Right hindlimb (tissue), 1 donor: Measurements from ENCODE around the gene HDAC1.
"Not testable (repeated sequence)": the region's sequence is repeated elsewhere in the genome, so short reads cannot be mapped to it uniquely, and the experiment has no call there.

ENCODE experiments used
- DNase-seq: peaks from one replicate; pipeline ENCODE4 v3.0.0-alpha.2; 2018

HDAC1 gene

DNA sequence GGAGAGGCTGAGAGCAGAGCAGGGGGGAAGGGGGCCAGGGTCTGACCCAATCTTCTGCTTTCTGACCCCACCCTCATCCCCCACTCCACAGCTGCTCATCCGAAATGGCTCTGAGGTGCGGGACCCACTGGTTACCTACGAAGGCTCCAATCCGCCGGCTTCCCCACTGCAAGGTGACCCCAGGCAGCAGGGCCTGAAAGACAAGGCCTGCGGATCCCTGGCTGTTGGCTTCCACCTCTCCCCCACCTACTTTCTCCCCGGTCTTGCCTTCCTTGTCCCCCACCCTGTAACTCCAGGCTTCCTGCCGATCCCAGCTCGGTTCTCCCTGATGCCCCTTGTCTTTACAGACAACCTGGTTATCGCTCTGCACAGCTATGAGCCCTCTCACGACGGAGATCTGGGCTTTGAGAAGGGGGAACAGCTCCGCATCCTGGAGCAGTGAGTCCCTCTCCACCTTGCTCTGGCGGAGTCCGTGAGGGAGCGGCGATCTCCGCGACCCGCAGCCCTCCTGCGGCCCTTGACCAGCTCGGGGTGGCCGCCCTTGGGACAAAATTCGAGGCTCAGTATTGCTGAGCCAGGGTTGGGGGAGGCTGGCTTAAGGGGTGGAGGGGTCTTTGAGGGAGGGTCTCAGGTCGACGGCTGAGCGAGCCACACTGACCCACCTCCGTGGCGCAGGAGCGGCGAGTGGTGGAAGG lies 17.1 kb upstream of the HDAC1 start:
- no peak for DNase-seq

DNA sequence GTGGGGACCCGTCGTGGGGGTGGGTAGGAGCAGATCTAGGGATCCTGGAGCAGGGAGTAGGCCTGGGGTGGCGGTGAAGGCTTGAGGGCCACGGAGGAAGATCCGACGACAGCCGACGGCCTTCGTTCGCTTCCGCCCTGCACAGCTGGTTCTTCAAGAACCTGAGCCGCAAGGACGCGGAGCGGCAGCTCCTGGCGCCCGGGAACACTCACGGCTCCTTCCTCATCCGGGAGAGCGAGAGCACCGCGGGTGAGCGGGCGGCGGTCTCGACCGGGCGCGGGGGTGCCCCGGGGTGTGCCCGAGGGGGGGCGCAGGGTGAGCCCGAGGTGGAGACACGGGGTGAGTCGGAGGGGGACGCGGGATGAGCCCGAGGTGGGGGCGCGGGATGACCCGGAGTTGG lies 16.5 kb upstream of the HDAC1 start:
- DNase-seq, result no peak

DNA sequence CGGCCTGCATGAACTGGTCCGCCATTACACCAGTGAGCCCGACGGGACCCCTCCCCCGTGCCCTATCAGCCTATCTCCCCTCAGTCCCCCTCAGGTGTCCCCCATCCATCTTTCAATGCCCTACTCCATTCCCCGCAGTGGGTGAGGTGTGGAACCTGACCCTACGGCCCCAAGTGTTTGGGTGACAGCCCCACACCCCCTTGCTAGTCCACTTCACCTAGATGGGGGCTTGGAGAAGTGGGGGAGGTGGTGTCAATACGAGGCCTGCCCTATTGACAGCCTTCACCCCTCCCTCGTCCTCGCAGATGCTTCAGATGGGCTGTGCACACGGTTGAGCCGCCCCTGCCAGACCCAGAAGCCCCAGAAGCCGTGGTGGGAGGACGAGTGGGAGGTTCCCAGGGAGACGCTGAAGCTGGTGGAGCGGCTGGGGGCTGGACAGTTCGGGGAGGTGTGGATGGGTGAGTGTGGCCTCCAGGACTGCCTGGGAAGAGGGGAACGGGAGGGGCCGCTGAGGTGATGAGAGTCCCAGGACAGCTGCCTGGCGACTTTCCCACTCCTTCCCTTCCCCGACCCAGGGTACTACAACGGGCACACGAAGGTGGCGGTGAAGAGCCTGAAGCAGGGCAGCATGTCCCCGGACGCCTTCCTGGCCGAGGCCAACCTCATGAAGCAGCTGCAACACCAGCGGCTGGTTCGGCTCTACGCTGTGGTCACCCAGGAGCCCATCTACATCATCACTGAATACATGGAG lies 15.7 kb upstream of the HDAC1 start:
- no peak for DNase-seq

DNA sequence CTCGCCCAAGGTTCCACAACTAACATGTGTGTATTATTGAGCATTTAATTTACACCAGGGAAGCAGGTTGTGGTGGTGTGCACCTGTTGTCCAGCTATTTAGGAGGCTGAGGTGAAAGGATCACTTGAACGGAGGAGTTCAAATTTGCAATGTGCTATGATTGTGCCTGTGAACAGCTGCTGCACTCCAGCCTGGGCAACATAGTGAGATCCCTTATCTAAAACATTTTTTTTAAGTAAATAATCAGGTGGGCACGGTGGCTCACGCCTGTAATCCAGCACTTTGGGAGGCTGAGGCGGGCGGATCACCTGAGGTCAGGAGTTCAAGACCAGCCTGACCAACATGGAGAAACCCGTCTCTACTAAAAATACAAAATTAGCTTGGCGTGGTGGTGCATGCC lies 7.1 kb upstream of the HDAC1 start:
- not testable (repeated sequence) for DNase-seq

DNA sequence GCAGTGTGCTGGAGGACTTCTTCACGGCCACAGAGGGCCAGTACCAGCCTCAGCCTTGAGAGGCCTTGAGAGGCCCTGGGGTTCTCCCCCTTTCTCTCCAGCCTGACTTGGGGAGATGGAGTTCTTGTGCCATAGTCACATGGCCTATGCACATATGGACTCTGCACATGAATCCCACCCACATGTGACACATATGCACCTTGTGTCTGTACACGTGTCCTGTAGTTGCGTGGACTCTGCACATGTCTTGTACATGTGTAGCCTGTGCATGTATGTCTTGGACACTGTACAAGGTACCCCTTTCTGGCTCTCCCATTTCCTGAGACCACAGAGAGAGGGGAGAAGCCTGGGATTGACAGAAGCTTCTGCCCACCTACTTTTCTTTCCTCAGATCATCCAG lies 6.2 kb upstream of the HDAC1 start:
- no peak for DNase-seq

DNA sequence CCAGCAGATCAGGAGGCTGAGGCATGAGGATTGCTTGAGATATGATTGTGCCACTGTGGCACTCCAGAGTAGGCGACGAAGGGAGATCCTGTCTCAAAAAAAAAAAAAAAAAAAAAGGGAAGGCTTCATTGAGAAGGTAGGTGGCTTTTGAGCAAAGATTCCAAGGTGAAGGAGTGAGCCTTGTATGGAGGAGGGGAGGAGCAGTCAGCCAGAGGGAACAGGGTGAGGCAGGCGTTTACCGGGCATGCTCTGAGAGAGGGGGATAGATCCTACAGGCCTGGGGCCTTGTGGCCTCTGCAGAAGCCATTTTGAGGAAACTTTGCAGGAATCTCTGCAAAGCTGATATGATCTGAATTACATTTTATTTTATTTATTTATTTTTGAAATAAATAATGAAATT lies 5.1 kb upstream of the HDAC1 start:
- no peak for DNase-seq

DNA sequence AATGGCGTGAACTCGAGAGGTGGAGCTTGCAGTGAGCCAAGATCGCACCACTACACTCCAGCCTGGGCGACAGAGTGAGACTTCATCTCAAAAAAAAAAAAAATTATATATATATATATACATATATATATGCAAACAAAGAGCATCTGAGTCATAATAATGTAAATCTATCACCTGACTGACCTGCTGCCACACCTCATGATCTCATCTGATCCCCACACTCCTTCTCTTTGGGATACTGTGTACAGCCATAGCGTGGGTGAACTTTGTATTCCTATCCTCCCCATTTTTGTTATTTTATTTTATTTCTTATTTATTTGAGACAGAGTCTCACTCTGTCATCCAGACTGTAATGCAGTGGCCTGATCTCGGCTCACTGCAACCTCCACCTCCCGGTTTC lies 2.6 kb upstream of the HDAC1 start:
- no peak for DNase-seq

DNA sequence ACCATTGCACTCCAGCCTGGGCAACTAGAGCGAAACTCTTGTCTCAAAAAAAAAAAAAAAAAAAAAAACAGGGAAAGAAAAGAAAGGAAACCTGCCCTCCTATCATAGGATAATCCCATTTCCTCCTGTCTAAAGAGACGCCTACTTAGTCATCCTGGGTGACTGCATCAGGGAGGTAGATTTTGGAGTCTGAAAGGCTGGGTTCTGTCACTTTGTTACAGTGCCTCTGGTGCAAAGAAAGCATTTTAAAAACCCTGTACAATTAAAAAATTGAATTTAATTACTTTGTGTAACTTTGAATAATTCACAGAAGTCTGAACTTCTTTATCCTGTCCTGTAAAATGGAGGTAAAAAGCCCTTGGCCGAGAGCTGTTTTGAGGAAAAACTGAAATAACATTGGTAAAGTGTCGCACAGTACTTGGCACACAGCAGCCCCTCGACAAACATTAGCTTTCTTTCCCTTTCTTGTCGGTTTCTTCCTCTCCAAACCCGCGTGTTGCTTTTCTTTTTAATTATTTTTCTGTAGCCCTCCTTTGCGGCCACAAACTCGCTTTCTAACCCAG lies 657 bp upstream of the HDAC1 start:
- DNase-seq, result no peak

DNA sequence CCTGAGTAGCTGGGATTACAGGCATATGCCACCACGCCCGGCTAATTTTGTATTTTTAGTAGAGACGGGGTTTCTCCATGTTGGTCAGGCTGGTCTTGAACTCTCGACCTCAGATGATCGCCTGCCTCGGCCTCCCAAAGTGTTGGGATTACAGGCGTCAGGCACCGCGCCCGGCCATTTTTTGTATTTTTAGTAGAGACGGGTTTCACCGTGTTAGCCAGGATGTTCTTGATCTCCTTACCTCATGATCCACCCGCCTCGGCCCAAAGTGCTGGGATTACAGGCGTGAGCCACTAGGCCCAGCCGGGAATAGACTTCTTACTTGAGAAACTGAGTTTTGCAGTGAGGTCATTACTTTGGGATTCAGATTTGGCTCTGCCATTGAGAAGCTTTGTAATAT lies 6.3 kb downstream of the HDAC1 start:
- not testable (repeated sequence) for DNase-seq

DNA sequence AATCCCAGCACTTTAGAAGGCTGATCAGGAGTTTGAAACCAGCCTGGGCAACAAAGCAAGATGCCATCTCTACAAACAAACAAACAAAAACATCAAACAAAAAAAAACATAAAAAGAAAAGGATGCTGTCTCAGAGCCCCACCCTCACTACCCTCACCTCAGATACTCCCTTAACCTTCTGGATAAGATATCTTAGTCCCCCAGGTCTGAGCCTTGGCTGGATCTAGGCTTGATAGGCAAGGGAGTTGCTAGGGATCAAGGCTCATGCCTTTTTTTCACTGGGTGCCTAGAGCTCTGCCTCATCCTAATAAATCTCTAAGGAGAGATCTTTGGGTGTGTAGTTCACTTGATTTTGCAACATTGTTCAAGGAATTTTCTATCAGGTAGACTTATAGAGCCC lies 7.4 kb downstream of the HDAC1 start:
- no peak for DNase-seq

DNA sequence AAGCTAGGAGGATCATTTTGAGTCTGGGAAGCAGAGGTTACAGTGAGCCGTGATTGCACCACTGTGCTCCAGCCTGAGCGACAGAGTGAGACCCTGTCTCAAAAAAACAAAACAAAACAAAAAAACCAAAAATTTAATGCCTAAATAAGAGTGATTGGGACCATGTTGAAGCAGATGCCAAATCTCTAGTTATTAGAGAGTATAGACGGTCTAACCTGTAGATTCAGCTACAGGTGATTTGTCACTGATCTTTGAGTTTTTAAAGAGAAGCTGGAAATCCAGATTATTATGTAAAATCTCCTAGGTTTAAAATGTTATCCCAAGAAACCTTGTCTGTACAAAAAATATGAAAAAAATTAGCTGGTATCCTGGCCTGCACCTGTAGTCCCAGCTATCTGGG lies 11.5 kb downstream of the HDAC1 start:
- DNase-seq, result no peak

DNA sequence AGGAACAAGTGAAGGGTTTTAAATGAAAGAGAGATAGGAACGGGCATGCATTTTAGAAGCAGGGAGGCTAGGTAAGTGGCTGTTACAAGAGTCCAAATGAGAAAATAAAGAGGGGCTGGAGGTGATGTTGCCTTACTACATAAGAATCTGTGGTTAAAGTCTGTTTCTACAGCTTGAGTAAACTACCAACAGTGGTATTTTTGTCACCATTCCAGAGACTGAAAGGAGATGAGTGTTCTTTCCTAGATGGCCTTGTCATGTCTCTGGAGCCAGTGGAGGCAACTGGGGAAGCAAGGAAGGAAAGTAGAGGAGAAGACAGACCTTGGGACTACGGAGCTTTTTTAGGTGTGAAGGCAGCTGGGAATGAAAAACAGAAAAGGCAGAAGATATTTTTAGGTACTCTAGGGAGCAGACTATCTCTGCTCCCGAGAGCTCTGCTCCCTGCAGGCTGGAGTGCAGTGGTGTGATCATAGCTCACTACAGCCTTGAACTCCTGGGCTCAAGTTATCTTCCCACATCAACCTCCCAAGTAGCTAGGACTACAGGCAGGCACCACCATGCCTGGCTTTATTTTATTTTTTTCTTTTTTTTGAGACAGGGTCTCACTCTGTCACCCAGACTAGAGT lies 12.2 kb downstream of the HDAC1 start:
- no peak for DNase-seq

DNA sequence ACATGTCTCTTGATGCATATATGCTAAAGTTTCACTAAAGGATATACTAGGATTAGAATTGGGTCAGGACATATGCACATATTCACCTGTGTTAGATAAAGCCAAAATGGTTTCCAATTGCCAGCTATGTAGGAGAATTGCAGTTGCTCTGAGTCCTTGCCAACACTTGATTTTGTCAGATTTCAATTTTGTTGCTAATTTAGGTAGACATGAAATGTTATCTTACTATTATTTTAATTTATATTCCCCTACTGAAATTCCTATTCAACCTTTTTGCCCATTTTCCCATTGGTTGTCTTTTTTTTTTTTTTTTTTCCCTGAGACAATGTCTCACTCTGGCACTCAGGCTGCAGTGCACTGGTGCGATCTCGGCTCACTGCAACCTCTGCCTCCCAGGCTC lies 13.4 kb downstream of the HDAC1 start:
- DNase-seq, result no peak

DNA sequence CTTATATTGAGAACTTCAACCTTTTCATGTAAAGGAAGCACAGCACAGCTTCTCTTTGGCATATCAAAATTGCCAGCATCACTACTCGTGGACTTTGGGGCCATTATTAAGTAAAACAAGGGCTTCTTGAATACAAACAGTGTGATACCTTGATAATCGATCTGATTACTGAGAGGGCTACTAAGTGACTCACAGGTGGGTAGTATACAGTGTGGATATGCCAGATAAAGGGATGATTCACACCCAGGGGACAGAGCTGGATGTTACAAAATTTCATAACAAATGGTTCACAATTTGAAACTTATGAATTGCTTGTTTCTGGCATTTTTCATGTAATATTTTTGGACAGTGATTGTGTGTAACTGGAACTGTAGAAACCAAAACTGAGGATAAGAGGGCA lies 15.4 kb downstream of the HDAC1 start:
- DNase-seq, result no peak

DNA sequence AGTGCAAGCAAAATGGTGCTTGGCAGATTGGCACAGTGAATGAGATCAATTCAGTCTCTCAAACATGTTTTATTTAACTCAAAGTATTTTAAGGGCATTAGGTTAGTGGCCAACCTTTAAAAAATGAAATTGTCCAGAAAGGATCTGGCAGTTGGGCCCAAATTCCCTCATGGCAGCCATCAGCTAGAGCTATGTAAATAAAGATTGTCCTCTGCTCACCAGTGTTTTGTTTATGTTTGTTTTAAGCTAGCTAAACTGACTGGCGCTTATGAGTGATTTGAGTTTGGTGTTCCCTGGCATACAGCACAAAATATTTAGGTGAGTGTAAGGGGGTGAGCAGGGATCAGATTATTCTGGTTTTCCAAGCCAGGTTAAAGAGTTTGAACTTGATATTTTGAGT lies 18.1 kb downstream of the HDAC1 start:
- DNase-seq, result no peak

DNA sequence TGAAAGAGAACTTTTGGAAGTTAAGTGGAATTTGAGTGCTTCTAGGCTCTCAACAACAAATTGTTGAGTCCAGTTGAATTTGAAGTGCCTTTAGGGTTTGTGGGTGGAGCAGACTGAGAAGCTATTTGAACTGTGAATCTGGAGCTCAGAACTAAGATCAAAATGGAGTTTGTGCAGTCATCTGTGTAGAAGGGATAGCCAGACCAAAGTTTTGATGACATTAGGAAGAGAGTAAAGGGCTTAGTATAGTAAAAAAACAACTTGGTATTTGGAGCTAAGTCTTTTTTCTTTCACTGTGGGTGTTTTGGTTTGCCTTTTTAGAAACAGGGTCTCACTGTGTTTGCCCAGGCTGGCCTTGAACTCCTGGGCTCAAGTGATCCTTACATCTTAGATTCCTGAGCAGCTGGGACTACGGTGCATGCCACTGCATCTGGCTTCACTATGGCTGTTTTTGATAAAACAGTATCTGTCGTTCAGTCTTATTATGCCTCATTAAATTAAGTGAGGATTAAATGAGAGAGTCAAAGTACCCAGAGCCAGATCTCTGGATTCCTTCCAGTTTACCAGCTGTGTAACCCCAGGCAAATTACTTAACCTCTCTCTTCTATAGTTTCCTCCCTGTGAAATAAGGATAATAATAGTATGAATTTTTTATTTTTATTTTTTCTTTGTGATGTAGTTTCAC lies 20.0 kb downstream of the HDAC1 start:
- DNase-seq, result no peak

DNA sequence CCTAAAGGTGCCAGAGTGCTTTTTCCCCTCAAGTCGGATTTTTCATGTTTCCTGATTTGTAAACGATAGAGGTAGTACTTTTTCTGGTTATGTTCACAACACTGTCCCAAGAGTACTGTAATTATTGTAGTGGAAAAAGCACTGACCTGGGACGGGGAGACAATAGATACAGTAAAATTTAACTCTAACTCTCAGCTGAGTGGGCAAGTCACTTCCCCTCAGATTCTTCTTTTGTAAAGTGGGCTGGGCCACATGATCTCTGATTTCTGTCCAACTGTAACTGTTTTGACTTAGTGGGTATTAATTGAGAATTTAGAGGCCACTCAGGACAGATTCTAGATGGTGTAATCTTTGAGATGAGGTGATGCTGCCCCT lies 25.0 kb downstream of the HDAC1 start:
- DNase-seq, result no peak

DNA sequence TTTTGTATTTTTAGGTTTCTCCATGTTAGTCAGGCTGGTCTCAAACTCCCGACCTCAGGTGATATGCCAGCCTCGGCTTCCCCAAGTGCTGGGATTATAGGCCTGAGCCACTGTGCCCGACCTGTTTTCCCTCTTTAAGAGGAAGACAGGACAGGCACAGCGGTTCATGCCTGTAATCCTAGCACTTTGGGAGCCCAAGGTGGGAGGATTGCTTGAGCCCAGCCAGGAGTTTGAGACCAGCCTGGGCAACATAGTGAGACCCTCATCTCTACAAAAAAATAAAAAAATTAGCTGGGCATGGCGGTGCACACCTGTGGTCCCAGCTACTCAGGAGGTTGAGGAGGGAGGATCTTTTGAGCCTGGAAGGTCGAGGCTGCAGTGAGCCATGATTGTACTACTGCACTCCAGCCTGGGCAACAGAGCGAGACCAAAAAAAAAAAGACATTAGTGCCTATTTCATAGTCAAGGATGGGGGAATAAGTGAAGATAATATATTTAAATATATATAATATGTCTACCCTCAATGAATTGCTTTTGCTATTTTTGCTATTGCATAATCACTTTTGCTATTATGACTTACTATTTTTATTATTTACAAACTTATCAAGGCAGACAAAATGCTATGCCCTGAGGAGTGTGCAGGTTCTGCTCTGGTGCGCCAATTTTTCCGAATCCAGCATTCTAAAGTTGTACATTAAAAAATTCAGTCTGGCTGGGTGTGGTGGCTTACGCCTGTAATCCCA lies 26.4 kb downstream of the HDAC1 start:
- DNase-seq, result no peak

DNA sequence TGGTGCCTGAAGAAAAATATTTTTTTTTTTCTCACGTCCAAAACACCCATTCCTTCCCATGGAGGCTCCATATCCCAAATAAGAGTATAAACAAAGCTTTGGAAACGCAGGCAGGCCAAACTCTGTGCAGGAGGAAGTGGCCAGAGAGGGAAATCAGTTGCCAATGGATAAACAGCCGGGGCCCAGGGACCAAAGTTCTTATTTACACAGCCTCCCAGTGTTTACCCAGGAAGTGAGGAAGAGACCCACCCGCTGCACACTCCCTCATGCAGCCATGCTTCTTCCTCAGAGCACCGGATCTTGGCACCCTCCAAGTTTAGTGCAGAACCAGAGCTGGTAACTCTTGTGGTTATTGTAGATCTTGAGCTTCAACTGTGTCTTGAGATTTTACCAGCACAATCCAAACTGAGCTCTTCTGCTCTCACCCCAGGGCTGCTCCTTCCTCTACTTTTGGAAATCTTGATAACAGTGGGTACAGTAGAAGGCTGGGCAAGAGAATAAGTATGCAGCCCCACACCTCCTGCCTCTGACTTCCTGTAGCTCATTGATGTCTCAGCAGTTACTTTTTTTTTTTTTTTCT lies 29.9 kb downstream of the HDAC1 start:
- DNase-seq, result no peak

DNA sequence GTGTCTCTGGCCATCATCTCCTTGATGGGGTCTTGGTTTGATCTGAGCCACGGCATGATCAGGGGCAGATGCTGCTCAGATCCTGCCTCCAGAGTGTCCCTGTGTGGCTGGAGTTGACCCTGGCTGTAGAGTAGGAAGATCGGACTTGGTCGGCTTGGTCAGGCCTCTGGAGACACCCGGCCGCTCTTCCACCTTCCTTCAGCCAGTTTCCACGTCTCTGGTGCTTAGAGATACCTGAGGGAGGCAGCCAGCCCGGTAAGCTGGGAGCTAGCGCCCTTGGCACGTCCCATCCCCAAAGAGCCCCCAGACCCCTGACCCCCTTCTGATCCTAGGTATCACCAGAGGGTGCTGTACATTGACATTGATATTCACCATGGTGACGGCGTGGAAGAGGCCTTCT lies 35.3 kb downstream of the HDAC1 start:
- DNase-seq, result no peak

DNA sequence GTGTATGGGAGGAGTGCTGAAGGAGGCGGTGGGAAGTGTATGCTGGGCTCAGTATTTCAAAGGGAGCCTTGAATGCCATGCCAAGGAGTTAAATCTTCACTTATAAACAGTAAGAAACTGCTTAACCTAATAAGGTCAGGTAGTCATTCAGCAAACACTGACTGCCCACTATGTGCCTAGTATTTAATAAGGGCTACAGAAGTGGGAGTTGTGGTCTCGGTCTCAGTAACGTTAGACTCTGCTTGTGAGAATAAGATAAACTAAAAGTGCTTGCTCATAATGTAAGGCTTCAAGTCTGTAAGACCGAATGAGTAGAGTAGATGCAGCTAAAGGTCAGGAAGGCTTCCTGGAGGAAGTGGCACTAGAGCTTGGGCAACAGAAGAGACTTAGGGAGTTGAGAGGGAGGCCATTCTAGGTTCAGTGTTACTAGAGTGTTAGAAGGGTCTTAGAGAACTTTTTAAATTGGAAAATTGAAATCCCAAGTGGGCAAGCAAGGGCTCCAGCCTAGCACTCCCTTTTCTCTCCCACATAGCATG lies 38.1 kb downstream of the HDAC1 start:
- no peak for DNase-seq

DNA sequence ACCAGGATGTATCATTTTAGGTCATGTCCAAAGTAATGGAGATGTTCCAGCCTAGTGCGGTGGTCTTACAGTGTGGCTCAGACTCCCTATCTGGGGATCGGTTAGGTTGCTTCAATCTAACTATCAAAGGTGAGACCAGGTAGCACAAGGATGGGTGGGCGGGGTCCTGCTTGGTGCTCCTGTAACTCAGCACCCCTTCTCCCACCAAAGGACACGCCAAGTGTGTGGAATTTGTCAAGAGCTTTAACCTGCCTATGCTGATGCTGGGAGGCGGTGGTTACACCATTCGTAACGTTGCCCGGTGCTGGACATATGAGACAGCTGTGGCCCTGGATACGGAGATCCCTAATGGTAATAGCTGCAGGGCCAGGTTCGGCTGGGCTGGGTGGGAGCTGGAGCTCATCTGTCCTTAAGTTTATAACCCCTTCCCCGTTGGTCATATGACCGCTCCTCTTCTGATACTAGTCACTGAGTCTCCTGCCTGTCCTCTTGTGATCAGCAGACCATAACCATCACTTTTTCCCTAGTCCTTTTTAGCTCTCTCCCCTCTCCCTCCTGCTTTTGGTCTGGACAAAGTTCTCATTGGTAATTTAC lies 38.8 kb downstream of the HDAC1 start:
- no peak for DNase-seq
